ENCODE measurements around the gene TMEM139. TPM values are rescaled to one million over a fixed set of nuclear protein-coding genes. Genes with fewer than 3 reads are reported as not detected.

The TMEM139 gene
- total RNA-seq, 1 experiment from 2014 or later: 2.0 TPM

DNA sequence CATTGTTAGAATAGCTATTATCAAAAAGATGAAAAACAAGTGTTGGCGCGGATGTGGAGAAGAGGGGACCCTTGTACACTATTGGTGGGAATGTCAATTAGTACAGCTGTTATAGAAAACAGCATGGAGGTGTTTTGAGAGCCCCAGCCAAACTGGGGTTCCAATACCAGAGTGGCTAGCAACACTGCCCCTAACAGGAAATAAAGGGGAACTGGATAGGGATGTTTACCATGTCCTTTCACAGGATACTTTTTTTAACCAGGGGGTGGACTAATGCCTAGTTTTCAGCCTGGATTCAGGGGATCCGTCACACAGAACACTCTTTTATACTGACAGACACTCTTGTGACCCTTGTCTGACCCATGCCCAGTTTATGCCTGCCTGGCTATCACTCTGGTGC is 28.4 kb upstream of the TMEM139 start:
- DNase-seq (ENCODE audit: low read depth, low spot score): no peak
- in situ Hi-C loops (cut with HindIII; ENCODE audit: low pct_unique_long_range_greater_than_20kb, low sequenced_read_pairs) (no loop called here), intact Hi-C loops (cut with micrococcal nuclease; ENCODE audit: unreplicated experiment) (no loop called here)
- Histone ChIP-seq H3K4me3 (ENCODE audit: low read depth in 2 of 2, low read length in 2 of 2) (no peak overlapping the region), H3K27me3 (ENCODE audit: control insufficient read depth, insufficient read depth, low read length) (no peaks in the 10 kb centered on the region), H3K27ac (ENCODE audit: low read length) (no peak overlapping the region), H3K36me3 (ENCODE audit: control insufficient read depth, insufficient read depth, low read length) (no peaks in the 10 kb centered on the region), H3K9me3 (ENCODE audit: control insufficient read depth, insufficient read depth, low read depth, low read length) (no peaks in the 10 kb centered on the region), H3K4me1 (ENCODE audit: control insufficient read depth, insufficient read depth, low read length) (no peaks in the 10 kb centered on the region)
- TF ChIP-seq, protein P1, sequence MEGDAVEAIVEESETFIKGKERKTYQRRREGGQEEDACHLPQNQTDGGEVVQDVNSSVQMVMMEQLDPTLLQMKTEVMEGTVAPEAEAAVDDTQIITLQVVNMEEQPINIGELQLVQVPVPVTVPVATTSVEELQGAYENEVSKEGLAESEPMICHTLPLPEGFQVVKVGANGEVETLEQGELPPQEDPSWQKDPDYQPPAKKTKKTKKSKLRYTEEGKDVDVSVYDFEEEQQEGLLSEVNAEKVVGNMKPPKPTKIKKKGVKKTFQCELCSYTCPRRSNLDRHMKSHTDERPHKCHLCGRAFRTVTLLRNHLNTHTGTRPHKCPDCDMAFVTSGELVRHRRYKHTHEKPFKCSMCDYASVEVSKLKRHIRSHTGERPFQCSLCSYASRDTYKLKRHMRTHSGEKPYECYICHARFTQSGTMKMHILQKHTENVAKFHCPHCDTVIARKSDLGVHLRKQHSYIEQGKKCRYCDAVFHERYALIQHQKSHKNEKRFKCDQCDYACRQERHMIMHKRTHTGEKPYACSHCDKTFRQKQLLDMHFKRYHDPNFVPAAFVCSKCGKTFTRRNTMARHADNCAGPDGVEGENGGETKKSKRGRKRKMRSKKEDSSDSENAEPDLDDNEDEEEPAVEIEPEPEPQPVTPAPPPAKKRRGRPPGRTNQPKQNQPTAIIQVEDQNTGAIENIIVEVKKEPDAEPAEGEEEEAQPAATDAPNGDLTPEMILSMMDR (IDR thresholded peaks at IDR 0.05): no peak
- TF ChIP-seq TCF7L2 (IDR thresholded peaks at IDR 0.05; ENCODE audit: low read depth, low read length) (no peak), SIN3A (IDR thresholded peaks at IDR 0.05; ENCODE audit: borderline replicate concordance, insufficient read depth, low read depth, low read length) (no peak), POLR2AphosphoS5 (IDR thresholded peaks at IDR 0.05; ENCODE audit: low read depth, low read length) (no peak)
- TF ChIP-seq, protein P2, sequence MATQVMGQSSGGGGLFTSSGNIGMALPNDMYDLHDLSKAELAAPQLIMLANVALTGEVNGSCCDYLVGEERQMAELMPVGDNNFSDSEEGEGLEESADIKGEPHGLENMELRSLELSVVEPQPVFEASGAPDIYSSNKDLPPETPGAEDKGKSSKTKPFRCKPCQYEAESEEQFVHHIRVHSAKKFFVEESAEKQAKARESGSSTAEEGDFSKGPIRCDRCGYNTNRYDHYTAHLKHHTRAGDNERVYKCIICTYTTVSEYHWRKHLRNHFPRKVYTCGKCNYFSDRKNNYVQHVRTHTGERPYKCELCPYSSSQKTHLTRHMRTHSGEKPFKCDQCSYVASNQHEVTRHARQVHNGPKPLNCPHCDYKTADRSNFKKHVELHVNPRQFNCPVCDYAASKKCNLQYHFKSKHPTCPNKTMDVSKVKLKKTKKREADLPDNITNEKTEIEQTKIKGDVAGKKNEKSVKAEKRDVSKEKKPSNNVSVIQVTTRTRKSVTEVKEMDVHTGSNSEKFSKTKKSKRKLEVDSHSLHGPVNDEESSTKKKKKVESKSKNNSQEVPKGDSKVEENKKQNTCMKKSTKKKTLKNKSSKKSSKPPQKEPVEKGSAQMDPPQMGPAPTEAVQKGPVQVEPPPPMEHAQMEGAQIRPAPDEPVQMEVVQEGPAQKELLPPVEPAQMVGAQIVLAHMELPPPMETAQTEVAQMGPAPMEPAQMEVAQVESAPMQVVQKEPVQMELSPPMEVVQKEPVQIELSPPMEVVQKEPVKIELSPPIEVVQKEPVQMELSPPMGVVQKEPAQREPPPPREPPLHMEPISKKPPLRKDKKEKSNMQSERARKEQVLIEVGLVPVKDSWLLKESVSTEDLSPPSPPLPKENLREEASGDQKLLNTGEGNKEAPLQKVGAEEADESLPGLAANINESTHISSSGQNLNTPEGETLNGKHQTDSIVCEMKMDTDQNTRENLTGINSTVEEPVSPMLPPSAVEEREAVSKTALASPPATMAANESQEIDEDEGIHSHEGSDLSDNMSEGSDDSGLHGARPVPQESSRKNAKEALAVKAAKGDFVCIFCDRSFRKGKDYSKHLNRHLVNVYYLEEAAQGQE (IDR thresholded peaks at IDR 0.05; ENCODE audit: insufficient read depth in 1 of 2, low read depth in 2 of 2, low read length in 1 of 2): no peak
- POLR2A ChIA-PET: no interaction called here
- no TSS peak for BruUV-seq (replicated peaks)
- ATAC-seq: peak; percentile 56; the same call in 1 of the 2 replicates
- CTCF ChIA-PET: interaction anchor here (1.6 kb wide), 1 partner anchor 16 kb away, joined by 4 read pairs; no protein-coding TSS in a partner anchor

GRCh38 chr7:143256932-143257331 is 27.8 kb upstream of the TMEM139 start:
- no peak overlapping the region for H3K27ac ChIP-seq (ENCODE audit: low read length)
- H3K36me3 ChIP-seq (ENCODE audit: control insufficient read depth, insufficient read depth, low read length): no peaks in the 10 kb centered on the region
- DNase-seq (ENCODE audit: low read depth, low spot score) (no peak), ATAC-seq (no peak)
- intact Hi-C loops (cut with micrococcal nuclease; ENCODE audit: unreplicated experiment) (no loop called here), in situ Hi-C loops (cut with HindIII; ENCODE audit: low pct_unique_long_range_greater_than_20kb, low sequenced_read_pairs) (no loop called here)
- no peaks in the 10 kb centered on the region for H3K9me3 ChIP-seq (ENCODE audit: control insufficient read depth, insufficient read depth, low read depth, low read length)
- H3K4me3 ChIP-seq (ENCODE audit: low read depth in 2 of 2, low read length in 2 of 2): no peak overlapping the region
- H3K27me3 ChIP-seq (ENCODE audit: control insufficient read depth, insufficient read depth, low read length): no peaks in the 10 kb centered on the region
- POLR2A ChIA-PET: no interaction called here
- CTCF ChIA-PET: no interaction called here
- no peaks in the 10 kb centered on the region for H3K4me1 ChIP-seq (ENCODE audit: control insufficient read depth, insufficient read depth, low read length)
- BruUV-seq (replicated peaks): no TSS peak
- TF ChIP-seq TCF7L2 (IDR thresholded peaks at IDR 0.05; ENCODE audit: low read depth, low read length) (no peak), SIN3A (IDR thresholded peaks at IDR 0.05; ENCODE audit: borderline replicate concordance, insufficient read depth, low read depth, low read length) (no peak), POLR2AphosphoS5 (IDR thresholded peaks at IDR 0.05; ENCODE audit: low read depth, low read length) (no peak)
- TF ChIP-seq, protein P2 (IDR thresholded peaks at IDR 0.05; ENCODE audit: insufficient read depth in 1 of 2, low read depth in 2 of 2, low read length in 1 of 2): no peak
- TF ChIP-seq, protein P1 (IDR thresholded peaks at IDR 0.05): no peak
